ENCODE results near the gene DPP7.
A peak's percentile ranks its signal among the peaks of the same experiment; 100 is the strongest.

DPP7 gene

GRCh38 chr9:137114613-137115393, at the start of gene DPP7:
DPP7 (minus strand) TSS chr9:137114733; CDS start chr9:137114713, 20 bp downstream.
- Histone ChIP-seq H3K27ac (peak within 1 kb of the TSS in 20 of 21 experiments; percentile 9 to 85 (median 72)), H3K4me3 (peak within 1 kb of the TSS; percentile 60 to 91 (median 74))

- Histone ChIP-seq H3K4me3 (no peak overlapping the region), H3K27ac (no peak overlapping the region)
These were observed 49.3 kb upstream of the DPP7 start for GRCh38 chr9:137163805-137164204.

GRCh38 chr9:137163365-137163715, 48.8 kb upstream of the DPP7 start:
- H3K27ac ChIP-seq, result peak overlapping the region in 1 of 21 experiments; percentile 26
- H3K4me3 ChIP-seq, result peak overlapping the region in 4 of 7 experiments; percentile 4 to 14 (median 7)

GRCh38 chr9:137162505-137163364, 48.2 kb upstream of the DPP7 start:
- H3K4me3 ChIP-seq, result peak overlapping the region in 5 of 7 experiments; percentile 4 to 21 (median 9)
- H3K27ac ChIP-seq, result peak overlapping the region in 1 of 21 experiments; percentile 26

- Histone ChIP-seq H3K27ac (peak overlapping the region in 1 of 21 experiments; percentile 26), H3K4me3 (peak overlapping the region in 1 of 7 experiments; percentile 9)
These were observed 47.3 kb upstream of the DPP7 start for GRCh38 chr9:137161558-137162486.

GRCh38 chr9:137160716-137161557, 46.4 kb upstream of the DPP7 start:
- Histone ChIP-seq H3K27ac (no peak overlapping the region), H3K4me3 (no peak overlapping the region)

GRCh38 chr9:137160054-137160425, 45.5 kb upstream of the DPP7 start:
- Histone ChIP-seq H3K27ac (no peak overlapping the region), H3K4me3 (no peak overlapping the region)

GRCh38 chr9:137159105-137160053, 44.8 kb upstream of the DPP7 start:
- Histone ChIP-seq H3K27ac (no peak overlapping the region), H3K4me3 (no peak overlapping the region)

- Histone ChIP-seq H3K27ac (no peak overlapping the region), H3K4me3 (no peak overlapping the region)
These were observed 44.1 kb upstream of the DPP7 start for GRCh38 chr9:137158625-137159024.

GRCh38 chr9:137157618-137158415, 43.3 kb upstream of the DPP7 start:
- H3K27ac ChIP-seq, result no peak overlapping the region
- H3K4me3 ChIP-seq, result no peak overlapping the region

GRCh38 chr9:137156567-137157375, 42.2 kb upstream of the DPP7 start:
- Histone ChIP-seq H3K4me3 (peak overlapping the region in 3 of 7 experiments; percentile 2 to 23 (median 18)), H3K27ac (no peak overlapping the region)

- Histone ChIP-seq H3K27ac (no peak overlapping the region), H3K4me3 (no peak overlapping the region)
These were observed 38.4 kb upstream of the DPP7 start for GRCh38 chr9:137152844-137153405.

GRCh38 chr9:137150617-137151457, 36.3 kb upstream of the DPP7 start:
- Histone ChIP-seq H3K27ac (no peak overlapping the region), H3K4me3 (no peak overlapping the region)

- Histone ChIP-seq H3K4me3 (no peak overlapping the region), H3K27ac (no peak overlapping the region)
These were observed 35.5 kb upstream of the DPP7 start for GRCh38 chr9:137149942-137150616.

Measured in skin epidermis (tissue), 12 donors.